HepG2 (cell line): ENCODE measurements around the gene RABGAP1. TPM values are rescaled to one million over a fixed set of nuclear protein-coding genes. Genes with fewer than 3 reads are reported as not detected.

Source experiments
- AKNA ChIP-seq: sonication (generic); formaldehyde crosslinking; IDR thresholded peaks from 2 replicates; pipeline ENCODE4 v1.4.0; 2020; ENCODE audit warnings: missing genetic modification reagents, borderline replicate concordance
- CREBL2 ChIP-seq: sonication (generic); formaldehyde crosslinking; IDR thresholded peaks from 2 replicates; pipeline ENCODE4 v1.8.1; 2023; ENCODE audit warnings: missing genetic modification reagents, mild to moderate bottlenecking, borderline replicate concordance
- DNMT3B ChIP-seq: conservative IDR thresholded peaks from 2 replicates; pipeline ENCODE4 v1.6.1; 2016; ENCODE audit warnings: missing biosample characterization, control low read depth
- FOXA1 ChIP-seq, 2 experiments: fragments of 450-650 bp in 1 of 2; sonication (generic) in 1 of 2; formaldehyde crosslinking in 1 of 2; IDR thresholded peaks; 2 replicates each; pipeline versions ENCODE4 v1.4.0 to v1.6.1; 2016 to 2020; ENCODE audit warnings: missing genetic modification reagents in 1 of 2
- FOXC1 ChIP-seq: sonication (generic); formaldehyde crosslinking; IDR thresholded peaks from 2 replicates; pipeline ENCODE4 v1.8.0; 2022; ENCODE audit warnings: mild to moderate bottlenecking, missing genetic modification reagents, borderline replicate concordance
- HMG20A ChIP-seq: IDR thresholded peaks from 2 replicates; pipeline ENCODE4 v1.6.1; 2016; ENCODE audit warnings: borderline replicate concordance
- HNF1A ChIP-seq, 2 experiments: sonication (generic) in 1 of 2; formaldehyde crosslinking in 1 of 2; IDR thresholded peaks; 2 replicates each; pipeline versions ENCODE4 v1.4.0 to v1.6.1; 2016 to 2020; ENCODE audit warnings: borderline replicate concordance in 1 of 2, low read depth in 1 of 2, mild to moderate bottlenecking in 1 of 2, missing genetic modification reagents in 1 of 2
- MTF2 ChIP-seq: sonication (generic); formaldehyde crosslinking; IDR thresholded peaks from 2 replicates; pipeline ENCODE4 v1.5.0; 2020; ENCODE audit warnings: missing genetic modification reagents, borderline replicate concordance
- NFIC ChIP-seq: IDR thresholded peaks from 2 replicates; pipeline ENCODE4 v1.6.1; 2012; ENCODE audit warnings: mild to moderate bottlenecking, low read length, inconsistent platforms
- SMAD9 ChIP-seq: sonication (generic); formaldehyde crosslinking; IDR thresholded peaks from 2 replicates; pipeline ENCODE4 v1.5.1; 2020; ENCODE audit warnings: mild to moderate bottlenecking, missing genetic modification reagents
- YEATS4 ChIP-seq: sonication (generic); formaldehyde crosslinking; IDR thresholded peaks from 2 replicates; pipeline ENCODE4 v1.4.0; 2020; ENCODE audit warnings: missing genetic modification reagents, borderline replicate concordance
- ZSCAN29 ChIP-seq: sonication (generic); formaldehyde crosslinking; conservative IDR thresholded peaks from 2 replicates; pipeline ENCODE4 v1.4.0; 2020; ENCODE audit warnings: mild to moderate bottlenecking, missing genetic modification reagents
- polyA plus RNA-seq, 8 experiments: library from polyadenylated mRNA; depleted of rRNA in 3 of 8; stranded (reverse) in 7 of 8; unstranded in 1 of 8; fragments of >200 nt; fragmentation: Illumina TruSeq in 4 of 8; extraction: Trizol in 4 of 8; gene quantifications; 2 replicates each; pipeline versions ENCODE4 v1.2.1 to v1.2.3, GENCODE V29; 2011 to 2016; ENCODE audit warnings: low read depth in 4 of 8, missing spikeins in 1 of 8, mixed read lengths in 1 of 8; ENCODE audit not compliant: insufficient read depth in 1 of 8
- total RNA-seq, 5 experiments: library from RNA; depleted of rRNA; stranded (reverse); fragments of >200 nt; fragmentation: Illumina TruSeq; extraction: Trizol; gene quantifications; 2 replicates each; pipeline ENCODE4 v1.2.3, GENCODE V29; 2016; ENCODE audit warnings: low read depth in 1 of 5
- TF ChIP-seq, protein P1 (sequence below): sonication (generic); formaldehyde crosslinking; IDR thresholded peaks from 2 replicates; pipeline ENCODE4 v1.9.0; 2021; ENCODE audit warnings: missing genetic modification reagents, borderline replicate concordance
- TF ChIP-seq, protein P2 (sequence below): sonication (generic); formaldehyde crosslinking; IDR thresholded peaks from 2 replicates; pipeline ENCODE4 v1.5.1; 2020; ENCODE audit warnings: missing genetic modification reagents, mild to moderate bottlenecking, borderline replicate concordance

RABGAP1 gene
- total and polyA plus RNA-seq, 2 of the 13 experiments (the other 11 are each of a cell fraction or from before 2014, with no cell fraction given) = 19.1 to 19.3 TPM

DNA sequence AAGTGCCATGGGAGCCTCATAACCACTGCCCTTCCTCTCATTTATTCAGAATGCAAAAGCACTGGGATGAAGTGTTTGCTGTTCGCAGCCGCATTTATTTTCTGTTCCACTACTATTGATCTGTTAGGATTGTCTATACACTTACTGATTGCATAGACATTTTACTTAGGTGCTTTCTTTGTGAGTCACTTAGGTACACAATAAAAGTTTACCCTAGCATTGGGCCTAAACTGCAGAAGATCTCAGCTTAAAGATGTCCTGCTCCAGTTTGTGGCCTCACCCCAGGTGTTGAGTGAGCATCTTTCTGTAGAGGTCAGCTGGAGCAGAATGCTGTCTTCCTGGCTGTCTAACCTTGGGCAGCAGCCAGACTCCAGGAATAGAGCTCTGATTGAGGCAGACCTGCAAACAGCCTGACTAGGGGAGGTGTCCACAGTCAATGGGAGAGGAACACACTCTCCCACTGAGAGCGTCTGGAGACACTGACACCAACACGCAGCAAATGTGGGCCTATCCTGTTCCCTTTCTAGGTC is 146.6 kb downstream of the RABGAP1 start (continued):
- TF ChIP-seq HNF1A (IDR thresholded peaks at IDR 0.05; ENCODE audit: low read depth) = peak; percentile 36; the same call in 1 of the 2 replicates
- TF ChIP-seq HNF1A (CRISPR knock-in tag; IDR thresholded peaks at IDR 0.05; ENCODE audit: borderline replicate concordance) = no peak
- TF ChIP-seq ZSCAN29 (CRISPR knock-in tag) = peak; percentile 99
- TF ChIP-seq FOXC1 (CRISPR knock-in tag) = 0 out of 2 replicates have a peak, but pooled peaks have one; percentile 53
- no peak for TF ChIP-seq SMAD9 (CRISPR knock-in tag)
- no peak for TF ChIP-seq CREBL2 (CRISPR knock-in tag)
- TF ChIP-seq, protein P1, sequence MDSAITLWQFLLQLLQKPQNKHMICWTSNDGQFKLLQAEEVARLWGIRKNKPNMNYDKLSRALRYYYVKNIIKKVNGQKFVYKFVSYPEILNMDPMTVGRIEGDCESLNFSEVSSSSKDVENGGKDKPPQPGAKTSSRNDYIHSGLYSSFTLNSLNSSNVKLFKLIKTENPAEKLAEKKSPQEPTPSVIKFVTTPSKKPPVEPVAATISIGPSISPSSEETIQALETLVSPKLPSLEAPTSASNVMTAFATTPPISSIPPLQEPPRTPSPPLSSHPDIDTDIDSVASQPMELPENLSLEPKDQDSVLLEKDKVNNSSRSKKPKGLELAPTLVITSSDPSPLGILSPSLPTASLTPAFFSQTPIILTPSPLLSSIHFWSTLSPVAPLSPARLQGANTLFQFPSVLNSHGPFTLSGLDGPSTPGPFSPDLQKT = no peak
- peak; percentile 91 for TF ChIP-seq NFIC
- TF ChIP-seq YEATS4 = no peak
- TF ChIP-seq DNMT3B (CRISPR knock-in tag) = 0 out of 2 replicates have a peak, but pooled peaks have one; percentile 49
- TF ChIP-seq FOXA1 (IDR thresholded peaks at IDR 0.05) = peak; percentile 91
- peak; percentile 84 for TF ChIP-seq FOXA1 (CRISPR knock-in tag; IDR thresholded peaks at IDR 0.05)
- no peak for TF ChIP-seq AKNA (CRISPR knock-in tag)
- peak; percentile 79 for TF ChIP-seq HMG20A (CRISPR knock-in tag)
- no peak for TF ChIP-seq MTF2 (CRISPR knock-in tag)
- TF ChIP-seq, protein P2, sequence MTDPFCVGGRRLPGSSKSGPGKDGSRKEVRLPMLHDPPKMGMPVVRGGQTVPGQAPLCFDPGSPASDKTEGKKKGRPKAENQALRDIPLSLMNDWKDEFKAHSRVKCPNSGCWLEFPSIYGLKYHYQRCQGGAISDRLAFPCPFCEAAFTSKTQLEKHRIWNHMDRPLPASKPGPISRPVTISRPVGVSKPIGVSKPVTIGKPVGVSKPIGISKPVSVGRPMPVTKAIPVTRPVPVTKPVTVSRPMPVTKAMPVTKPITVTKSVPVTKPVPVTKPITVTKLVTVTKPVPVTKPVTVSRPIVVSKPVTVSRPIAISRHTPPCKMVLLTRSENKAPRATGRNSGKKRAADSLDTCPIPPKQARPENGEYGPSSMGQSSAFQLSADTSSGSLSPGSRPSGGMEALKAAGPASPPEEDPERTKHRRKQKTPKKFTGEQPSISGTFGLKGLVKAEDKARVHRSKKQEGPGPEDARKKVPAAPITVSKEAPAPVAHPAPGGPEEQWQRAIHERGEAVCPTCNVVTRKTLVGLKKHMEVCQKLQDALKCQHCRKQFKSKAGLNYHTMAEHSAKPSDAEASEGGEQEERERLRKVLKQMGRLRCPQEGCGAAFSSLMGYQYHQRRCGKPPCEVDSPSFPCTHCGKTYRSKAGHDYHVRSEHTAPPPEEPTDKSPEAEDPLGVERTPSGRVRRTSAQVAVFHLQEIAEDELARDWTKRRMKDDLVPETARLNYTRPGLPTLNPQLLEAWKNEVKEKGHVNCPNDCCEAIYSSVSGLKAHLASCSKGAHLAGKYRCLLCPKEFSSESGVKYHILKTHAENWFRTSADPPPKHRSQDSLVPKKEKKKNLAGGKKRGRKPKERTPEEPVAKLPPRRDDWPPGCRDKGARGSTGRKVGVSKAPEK (CRISPR knock-in tag) = no peak
